GM18505 (cell line): ENCODE results near the gene SOS1.
"Not testable (repeated sequence)": the region's sequence is repeated elsewhere in the genome, so short reads cannot be mapped to it uniquely, and the experiment has no call there.

ENCODE experiments used
- ATAC-seq: cut with Tn5 transposase; IDR thresholded peaks from one replicate; pipeline ENCODE4 v1.9.1; 2021; ENCODE audit not compliant: unreplicated experiment
- POLR2A ChIP-seq: IDR thresholded peaks from 4 replicates; pipeline ENCODE4 v1.6.1; 2011; ENCODE audit warnings: borderline replicate concordance; ENCODE audit not compliant: insufficient read depth, insufficient read length; ENCODE audit errors: extremely low read depth

Gene SOS1

GRCh38 chr2:39068299-39069135, 52.3 kb downstream of the SOS1 start:
- ATAC-seq = no peak
- TF ChIP-seq POLR2A = no peak

GRCh38 chr2:39065616-39066015, 55.2 kb downstream of the SOS1 start:
- no peak for TF ChIP-seq POLR2A
- ATAC-seq = no peak

DNA sequence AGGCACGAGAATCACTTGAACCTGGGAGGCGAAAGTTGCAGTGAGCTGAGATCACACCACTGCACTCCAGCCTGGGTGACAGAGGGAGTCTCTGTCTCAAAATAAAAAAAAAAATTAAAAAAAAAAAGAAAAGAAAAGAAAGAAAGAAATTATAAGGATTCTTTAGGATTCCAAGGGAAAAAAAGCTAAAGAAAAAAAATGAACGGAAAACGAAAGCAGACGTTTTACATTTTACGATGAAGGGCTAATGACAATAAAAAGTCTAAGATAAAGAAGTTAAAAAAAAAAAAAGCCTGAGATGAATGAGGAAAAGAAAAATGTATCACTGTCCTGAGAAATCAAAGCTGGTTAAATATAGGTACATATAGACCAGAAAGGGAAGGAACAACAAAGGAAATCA, 58.5 kb downstream of the SOS1 start:
- ATAC-seq = no peak
- TF ChIP-seq POLR2A = no peak

GRCh38 chr2:39061280-39061679, 59.6 kb downstream of the SOS1 start:
- ATAC-seq = no peak
- TF ChIP-seq POLR2A = no peak

- no peak for TF ChIP-seq POLR2A
- no peak for ATAC-seq
Measured at GRCh38 chr2:39059366-39059952, 61.4 kb downstream of the SOS1 start.

DNA sequence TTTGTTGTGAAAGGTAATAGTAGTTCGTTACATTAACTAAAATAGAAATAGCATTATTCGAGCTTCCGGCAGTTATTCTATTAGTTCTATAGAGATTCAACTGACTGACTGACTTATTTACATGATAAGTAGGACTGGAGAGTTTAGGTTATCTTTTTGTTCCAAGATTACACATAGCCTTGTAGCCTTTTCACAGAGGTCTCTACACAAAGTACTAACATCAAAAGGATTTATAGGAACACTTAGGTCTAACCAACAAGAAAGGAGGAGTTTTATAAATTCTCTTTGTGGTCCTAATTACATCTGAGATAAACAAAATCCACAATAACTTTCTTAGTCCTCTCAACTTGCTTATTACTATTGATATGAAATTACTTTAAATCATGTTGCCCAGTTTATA, 62.8 kb downstream of the SOS1 start:
- TF ChIP-seq POLR2A = no peak
- no peak for ATAC-seq

DNA sequence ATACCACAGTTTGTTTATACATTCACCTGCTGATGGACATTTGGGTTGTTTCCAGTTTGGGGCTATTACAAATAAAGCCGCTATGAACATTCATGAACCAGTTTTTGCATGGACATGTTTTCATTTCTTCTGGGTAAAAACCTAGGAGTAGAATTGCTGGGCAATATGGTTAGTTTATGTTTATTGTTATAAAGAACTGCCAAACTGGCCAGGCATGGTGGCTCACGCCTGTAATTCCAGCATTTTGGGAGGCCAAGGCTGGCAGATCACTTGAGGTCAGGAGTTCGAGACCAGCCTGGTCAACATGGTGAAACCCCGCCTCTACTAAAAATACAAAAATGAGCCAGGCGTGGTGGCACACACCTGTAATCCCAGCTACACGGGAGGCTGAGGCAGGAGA, 68.2 kb downstream of the SOS1 start:
- not testable (repeated sequence) for ATAC-seq

DNA sequence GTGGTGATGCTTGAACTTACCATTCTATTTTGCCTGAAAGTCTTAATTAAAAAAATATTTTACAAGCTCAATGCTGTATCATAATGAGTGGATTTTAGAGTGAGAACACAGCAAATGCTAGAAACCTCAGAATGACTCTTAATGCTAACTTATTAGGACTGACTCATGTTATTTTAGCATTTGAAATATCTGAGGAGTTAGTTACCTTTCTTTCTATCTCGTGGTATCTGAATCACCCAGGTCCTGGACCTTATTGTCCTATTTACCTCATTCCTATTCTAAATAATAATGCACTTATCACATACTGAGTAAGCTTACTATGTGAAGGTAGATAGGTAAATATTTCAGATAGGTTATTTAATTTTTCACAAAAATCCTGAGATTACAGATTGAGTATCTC, 70.7 kb downstream of the SOS1 start:
- no peak for ATAC-seq
- no peak for TF ChIP-seq POLR2A

GRCh38 chr2:39039072-39039471, 81.8 kb downstream of the SOS1 start:
- no peak for TF ChIP-seq POLR2A
- no peak for ATAC-seq

- TF ChIP-seq POLR2A = no peak
- ATAC-seq = no peak
Measured at GRCh38 chr2:39033980-39034379, 86.9 kb downstream of the SOS1 start.

GRCh38 chr2:39027421-39027820, 93.4 kb downstream of the SOS1 start:
- no peak for ATAC-seq
- no peak for TF ChIP-seq POLR2A

DNA sequence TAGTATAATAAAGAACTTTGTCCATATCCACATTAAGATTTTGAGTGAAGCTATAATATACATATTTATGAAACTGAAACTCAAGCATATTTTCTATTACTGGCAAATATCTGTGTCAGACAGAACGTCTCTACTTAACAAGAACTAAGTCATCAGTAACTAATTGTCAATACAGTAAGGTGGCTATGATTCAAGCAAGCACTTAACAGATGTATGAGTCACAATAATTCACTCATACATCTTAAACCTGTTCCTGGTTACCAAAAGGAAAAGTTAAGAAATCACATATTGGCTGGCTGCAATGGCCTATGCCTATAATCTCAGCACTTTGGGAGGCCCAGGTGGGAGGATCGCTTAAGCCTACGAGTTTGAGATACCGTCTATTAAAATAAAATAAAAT, 96.0 kb downstream of the SOS1 start:
- TF ChIP-seq POLR2A = no peak
- no peak for ATAC-seq

DNA sequence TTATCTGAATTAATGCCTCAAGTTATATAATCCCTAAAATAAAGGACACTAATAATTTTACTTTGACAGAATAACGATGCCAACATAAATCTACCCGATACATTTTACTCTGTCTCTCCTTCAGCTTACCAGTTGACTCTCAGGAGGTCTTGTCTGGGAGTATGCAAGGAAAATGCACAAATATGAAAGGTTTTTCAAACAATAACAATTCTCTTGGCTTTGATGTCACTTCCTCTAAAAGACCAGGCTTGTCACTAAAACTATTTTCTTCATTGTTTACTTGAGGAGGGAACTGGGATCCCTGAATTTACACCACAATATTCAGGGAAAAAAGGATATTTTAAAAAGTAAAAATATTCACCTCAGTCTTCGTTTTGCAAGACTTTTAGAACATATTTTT, 97.2 kb downstream of the SOS1 start:
- ATAC-seq = no peak
- no peak for TF ChIP-seq POLR2A

GRCh38 chr2:39022642-39023235, 98.1 kb downstream of the SOS1 start:
- no peak for ATAC-seq

More at GRCh38 chr2:39022642-39023235, 98.1 kb downstream of the SOS1 start:
- no peak for TF ChIP-seq POLR2A
